ENCODE results near the gene TMEM53.
A peak's percentile ranks its signal among the peaks of the same experiment; 100 is the strongest.
"Not testable (repeated sequence)": the region's sequence is repeated elsewhere in the genome, so short reads cannot be mapped to it uniquely, and the experiment has no call there.

TMEM53 gene

GRCh38 chr1:44672254-44672955 lies 1.9 kb downstream of the TMEM53 start:
- no peak for DNase-seq

- no peak for DNase-seq
Observed at GRCh38 chr1:44670751-44671640, 3.3 kb downstream of the TMEM53 start.

GRCh38 chr1:44666719-44667118 lies 7.6 kb downstream of the TMEM53 start:
- not testable (repeated sequence) for DNase-seq

GRCh38 chr1:44664730-44665370 lies 9.4 kb downstream of the TMEM53 start:
- peak; percentile 58 for DNase-seq

- DNase-seq: no peak
Observed at GRCh38 chr1:44663417-44663816, 10.9 kb downstream of the TMEM53 start.

GRCh38 chr1:44662683-44663030 lies 11.6 kb downstream of the TMEM53 start:
- no peak for DNase-seq

GRCh38 chr1:44661781-44662682 lies 12.2 kb downstream of the TMEM53 start:
- DNase-seq: no peak

- no peak for DNase-seq
Observed at GRCh38 chr1:44660176-44660575, 14.1 kb downstream of the TMEM53 start.

- DNase-seq: no peak
Observed at GRCh38 chr1:44659566-44659965, 14.7 kb downstream of the TMEM53 start.

GRCh38 chr1:44655609-44656008 lies 18.7 kb downstream of the TMEM53 start:
- peak; percentile 40 for DNase-seq

GRCh38 chr1:44654621-44655187 lies 19.6 kb downstream of the TMEM53 start:
- DNase-seq: no peak

- no peak for DNase-seq
Observed at GRCh38 chr1:44653107-44653964, 20.9 kb downstream of the TMEM53 start.

- DNase-seq: peak; percentile 88
Observed at GRCh38 chr1:44652445-44653106, 21.7 kb downstream of the TMEM53 start.

- DNase-seq: no peak
Observed at GRCh38 chr1:44651069-44651468, 23.2 kb downstream of the TMEM53 start.

- no peak for DNase-seq
Observed at GRCh38 chr1:44650159-44650831, 24.0 kb downstream of the TMEM53 start.

GRCh38 chr1:44649788-44650158 lies 24.5 kb downstream of the TMEM53 start:
- DNase-seq: no peak

GRCh38 chr1:44648529-44649250 lies 25.6 kb downstream of the TMEM53 start:
- no peak for DNase-seq

- DNase-seq: no peak
Observed at GRCh38 chr1:44647896-44648295, 26.4 kb downstream of the TMEM53 start.
